ENCODE results near the gene TMEM167A. TPM values are rescaled to one million over a fixed set of nuclear protein-coding genes. Genes with fewer than 3 reads are reported as not detected.

TMEM167A gene
- total RNA-seq, 6 experiments from 2014 or later, result 125 to 164 (median 141) TPM

GRCh38 chr5:83026930-83027687, 50.1 kb downstream of the TMEM167A start:
- no peak overlapping the region for H3K27ac Mint-ChIP-seq
- no peaks in the 10 kb centered on the region for H3K36me3 Mint-ChIP-seq (ENCODE audit: low read depth)
- H3K4me1 Mint-ChIP-seq (ENCODE audit: low read depth), result peaks cover 36% of the 10 kb centered on the region
- peaks cover 9% of the 10 kb centered on the region for H3K27me3 Mint-ChIP-seq (ENCODE audit: insufficient read depth)
- no peak overlapping the region for H3K4me3 Mint-ChIP-seq
- TF ChIP-seq CTCF (IDR thresholded peaks at IDR 0.05), result no peak
- H3K9me3 Mint-ChIP-seq, result no peaks in the 10 kb centered on the region
- DNase-seq, result no peak

DNA sequence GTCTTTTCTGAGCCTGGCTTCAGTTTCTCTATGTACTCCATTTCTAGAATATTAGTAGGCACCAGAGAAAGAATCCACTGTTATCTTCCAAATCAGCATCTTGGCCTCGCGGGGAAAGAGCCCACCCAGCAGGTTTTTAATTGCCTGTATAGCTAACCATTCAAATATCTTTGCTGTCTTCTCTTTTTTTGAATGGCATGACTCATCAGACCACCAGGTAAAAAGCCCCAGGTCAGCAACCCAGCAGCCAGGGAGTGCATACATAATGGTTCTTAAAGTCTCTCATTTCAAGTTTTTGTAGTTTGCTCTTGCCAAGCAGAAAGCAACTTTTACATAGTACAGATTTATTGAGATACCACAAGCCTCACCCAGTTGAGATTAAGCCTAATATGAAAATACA, 50.7 kb downstream of the TMEM167A start:
- no peaks in the 10 kb centered on the region for H3K9me3 Mint-ChIP-seq
- H3K27ac Mint-ChIP-seq, result no peak overlapping the region
- no peak for TF ChIP-seq CTCF (IDR thresholded peaks at IDR 0.05)
- H3K4me3 Mint-ChIP-seq, result no peak overlapping the region
- H3K27me3 Mint-ChIP-seq (ENCODE audit: insufficient read depth), result peaks cover 9% of the 10 kb centered on the region
- H3K36me3 Mint-ChIP-seq (ENCODE audit: low read depth), result no peaks in the 10 kb centered on the region
- H3K4me1 Mint-ChIP-seq (ENCODE audit: low read depth), result peaks cover 30% of the 10 kb centered on the region
- DNase-seq, result no peak

- DNase-seq, result no peak
- H3K36me3 Mint-ChIP-seq (ENCODE audit: low read depth), result no peaks in the 10 kb centered on the region
- peaks cover 24% of the 10 kb centered on the region for H3K4me1 Mint-ChIP-seq (ENCODE audit: low read depth)
- H3K27ac Mint-ChIP-seq, result no peak overlapping the region
- H3K9me3 Mint-ChIP-seq, result no peaks in the 10 kb centered on the region
- no peak for TF ChIP-seq CTCF (IDR thresholded peaks at IDR 0.05)
- peak overlapping the region; percentile 4; the same call in 1 of the 2 replicates for H3K4me3 Mint-ChIP-seq
- peaks cover 9% of the 10 kb centered on the region for H3K27me3 Mint-ChIP-seq (ENCODE audit: insufficient read depth)
Measured at GRCh38 chr5:83025690-83026478, 51.3 kb downstream of the TMEM167A start.

GRCh38 chr5:83022334-83022733, 54.9 kb downstream of the TMEM167A start:
- H3K9me3 Mint-ChIP-seq, result no peaks in the 10 kb centered on the region
- H3K27ac Mint-ChIP-seq, result no peak overlapping the region
- no peak for DNase-seq
- no peak for TF ChIP-seq CTCF (IDR thresholded peaks at IDR 0.05)
- H3K36me3 Mint-ChIP-seq (ENCODE audit: low read depth), result no peaks in the 10 kb centered on the region
- no peak overlapping the region for H3K4me3 Mint-ChIP-seq
- H3K4me1 Mint-ChIP-seq (ENCODE audit: low read depth), result peaks cover 9% of the 10 kb centered on the region
- H3K27me3 Mint-ChIP-seq (ENCODE audit: insufficient read depth), result peaks cover 9% of the 10 kb centered on the region

DNA sequence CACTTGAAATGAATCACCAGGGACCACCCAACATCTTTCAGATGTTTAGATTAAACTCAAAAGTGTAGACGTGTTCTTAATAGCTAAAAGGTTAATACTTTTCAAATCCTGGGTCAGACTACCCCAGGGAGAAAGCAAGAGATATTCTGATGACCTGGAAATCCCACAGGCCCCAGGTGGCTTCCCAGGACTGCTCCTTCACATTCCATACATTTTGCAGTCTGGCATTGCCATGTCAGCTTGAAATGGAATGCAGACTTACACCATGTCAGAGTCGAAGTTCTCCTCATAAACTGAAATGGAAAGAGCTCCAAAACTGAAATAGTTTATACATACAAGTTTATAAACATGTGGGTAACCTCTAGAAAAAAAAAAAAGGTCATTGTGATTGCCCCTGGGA, 61.5 kb downstream of the TMEM167A start:
- H3K27ac Mint-ChIP-seq, result no peak overlapping the region
- no peaks in the 10 kb centered on the region for H3K9me3 Mint-ChIP-seq
- no peak for DNase-seq
- no peak for TF ChIP-seq CTCF (IDR thresholded peaks at IDR 0.05)
- no peak overlapping the region for H3K4me3 Mint-ChIP-seq
- no peaks in the 10 kb centered on the region; the same call in none of the 2 replicates for H3K27me3 Mint-ChIP-seq (ENCODE audit: insufficient read depth)
- H3K4me1 Mint-ChIP-seq (ENCODE audit: low read depth), result no peaks in the 10 kb centered on the region
- no peaks in the 10 kb centered on the region for H3K36me3 Mint-ChIP-seq (ENCODE audit: low read depth)

Data from HFFc6 (cell line).